Peyer's patch (tissue), 4 donors: Measurements from ENCODE around the gene LRRIQ1. TPM values are rescaled to one million over a fixed set of nuclear protein-coding genes. Genes with fewer than 3 reads are reported as not detected.

ENCODE experiments used
- DNase-seq, 3 donors: peaks; one replicate each; pipeline ENCODE4 v3.0.0-alpha.2; 2017 to 2019
- H3K27ac ChIP-seq, 4 donors: fragments of 200-600 bp; sonication (generic); one replicate each; pipeline ENCODE4 v1.5.1; 2016 to 2019
- H3K27me3 ChIP-seq, 2 donors: fragments of 200-600 bp; sonication (generic); one replicate each; pipeline ENCODE4 v1.5.1; 2019
- H3K36me3 ChIP-seq, 3 donors: fragments of 200-600 bp; sonication (generic); one replicate each; pipeline ENCODE4 v1.5.1; 2016 to 2019
- H3K4me1 ChIP-seq, 4 donors: fragments of 200-600 bp; sonication (generic); one replicate each; pipeline ENCODE4 v1.5.1; 2016 to 2019
- H3K4me3 ChIP-seq, 4 donors: fragments of 200-600 bp; sonication (generic); 1 replicate in 3 of 4; 2 replicates in 1 of 4; pipeline ENCODE4 v1.5.1; 2016 to 2019; ENCODE audit warnings: mild to moderate bottlenecking in 1 of 4
- H3K9me3 ChIP-seq, 4 donors: fragments of 200-600 bp; sonication (generic); one replicate each; pipeline ENCODE4 v1.5.1; 2016 to 2019; ENCODE audit warnings: mild to moderate bottlenecking in 1 of 4
- POLR2A ChIP-seq, 2 donors: fragments of 450-650 bp; IDR thresholded peaks; one replicate each; pipeline ENCODE4 v1.5.1; 2017; ENCODE audit warnings: antibody characterized with exemption in 2 of 2, mild to moderate bottlenecking in 2 of 2, moderate library complexity in 2 of 2
- total RNA-seq, 4 donors: library from RNA; depleted of rRNA; stranded (reverse); fragments of >200 nt; gene quantifications; one replicate each; pipeline ENCODE4 v1.1.0, GENCODE V29; 2016
- TF ChIP-seq, protein P1 (sequence below), 6 experiments: fragments of 450-650 bp in 4 of 6; fragments of 200-600 bp in 2 of 6; sonication (generic) in 1 of 6; IDR thresholded peaks; one replicate each; pipeline ENCODE4 v1.5.1; 2017 to 2019; ENCODE audit warnings: antibody characterized with exemption in 6 of 6, mild to moderate bottlenecking in 3 of 6, moderate library complexity in 1 of 6

Gene LRRIQ1
- total RNA-seq, 4 donors from 2014 or later: not detected

DNA sequence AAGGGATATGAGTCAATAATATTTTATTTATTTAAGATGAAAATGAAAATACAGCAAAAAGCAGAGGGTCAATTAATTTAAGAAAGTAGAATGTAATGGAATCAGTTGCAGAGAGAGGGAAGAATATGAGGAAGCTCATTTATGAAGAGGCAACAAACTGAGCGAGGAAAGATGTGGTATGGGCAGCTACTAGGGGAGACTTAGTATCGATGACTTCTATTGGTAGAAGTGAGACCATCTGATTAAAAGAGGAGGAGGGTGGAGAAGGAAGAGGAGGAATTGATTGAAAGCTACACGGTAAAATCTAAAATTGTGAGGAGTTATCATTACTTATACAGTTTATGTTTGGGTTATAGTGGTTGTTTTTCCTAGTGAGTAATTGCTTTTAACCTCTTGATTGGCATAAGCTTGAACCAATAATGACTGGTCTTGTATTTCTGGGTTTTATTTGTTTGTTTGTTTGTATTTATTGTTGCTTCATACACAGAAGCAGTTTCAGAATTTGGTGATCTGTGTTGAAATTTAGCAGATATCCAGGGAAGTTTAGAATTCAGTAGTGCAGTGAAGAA is 121.0 kb downstream of the LRRIQ1 start:
- H3K4me1 ChIP-seq: no peaks in the 10 kb centered on the region
- H3K27me3 ChIP-seq: no peaks in the 10 kb centered on the region
- H3K9me3 ChIP-seq: no peaks in the 10 kb centered on the region
- H3K36me3 ChIP-seq: no peaks in the 10 kb centered on the region
- no peak overlapping the region for H3K4me3 ChIP-seq
- TF ChIP-seq, protein P1, sequence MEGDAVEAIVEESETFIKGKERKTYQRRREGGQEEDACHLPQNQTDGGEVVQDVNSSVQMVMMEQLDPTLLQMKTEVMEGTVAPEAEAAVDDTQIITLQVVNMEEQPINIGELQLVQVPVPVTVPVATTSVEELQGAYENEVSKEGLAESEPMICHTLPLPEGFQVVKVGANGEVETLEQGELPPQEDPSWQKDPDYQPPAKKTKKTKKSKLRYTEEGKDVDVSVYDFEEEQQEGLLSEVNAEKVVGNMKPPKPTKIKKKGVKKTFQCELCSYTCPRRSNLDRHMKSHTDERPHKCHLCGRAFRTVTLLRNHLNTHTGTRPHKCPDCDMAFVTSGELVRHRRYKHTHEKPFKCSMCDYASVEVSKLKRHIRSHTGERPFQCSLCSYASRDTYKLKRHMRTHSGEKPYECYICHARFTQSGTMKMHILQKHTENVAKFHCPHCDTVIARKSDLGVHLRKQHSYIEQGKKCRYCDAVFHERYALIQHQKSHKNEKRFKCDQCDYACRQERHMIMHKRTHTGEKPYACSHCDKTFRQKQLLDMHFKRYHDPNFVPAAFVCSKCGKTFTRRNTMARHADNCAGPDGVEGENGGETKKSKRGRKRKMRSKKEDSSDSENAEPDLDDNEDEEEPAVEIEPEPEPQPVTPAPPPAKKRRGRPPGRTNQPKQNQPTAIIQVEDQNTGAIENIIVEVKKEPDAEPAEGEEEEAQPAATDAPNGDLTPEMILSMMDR (IDR thresholded peaks at IDR 0.05): no peak
- no peak for TF ChIP-seq POLR2A (IDR thresholded peaks at IDR 0.05)
- no peak for DNase-seq
- no peak overlapping the region for H3K27ac ChIP-seq

- Histone ChIP-seq H3K4me1 (no peaks in the 10 kb centered on the region), H3K27me3 (no peaks in the 10 kb centered on the region), H3K36me3 (no peaks in the 10 kb centered on the region), H3K4me3 (no peak overlapping the region), H3K9me3 (no peaks in the 10 kb centered on the region), H3K27ac (no peak overlapping the region)
- no peak for DNase-seq
- TF ChIP-seq POLR2A (IDR thresholded peaks at IDR 0.05): no peak
- TF ChIP-seq, protein P1 (IDR thresholded peaks at IDR 0.05): no peak
Measured at GRCh38 chr12:85163752-85164321, 127.7 kb downstream of the LRRIQ1 start.

DNA sequence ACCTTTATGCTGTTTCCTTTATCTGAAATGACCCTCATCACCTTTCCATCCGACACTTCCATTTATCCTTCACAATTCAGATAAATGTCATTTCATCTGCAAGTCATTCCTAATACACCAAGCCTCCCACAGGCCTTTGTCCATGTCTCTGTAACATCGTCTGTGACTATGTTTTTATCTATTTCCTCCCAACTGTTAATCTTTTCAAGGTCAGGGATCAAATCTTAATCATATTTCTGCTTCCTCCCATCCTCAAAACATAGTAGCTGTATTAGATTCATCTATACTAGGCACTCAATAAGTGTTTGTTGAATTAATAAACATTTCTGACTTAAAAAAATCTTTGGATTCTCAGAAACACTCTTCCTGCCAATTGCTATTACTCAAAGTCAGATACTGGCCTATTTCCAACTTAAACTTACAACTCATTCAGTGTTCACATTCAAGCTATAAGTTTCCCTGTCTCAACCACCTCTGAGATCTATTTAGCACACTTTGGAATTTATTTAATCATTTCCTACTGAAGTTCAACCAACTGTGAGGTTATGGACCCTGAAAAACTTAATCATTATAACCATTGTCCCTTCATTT is 143.6 kb downstream of the LRRIQ1 start:
- no peak for DNase-seq
- Histone ChIP-seq H3K4me3 (no peak overlapping the region), H3K9me3 (no peaks in the 10 kb centered on the region), H3K27ac (no peak overlapping the region), H3K27me3 (no peaks in the 10 kb centered on the region), H3K36me3 (no peaks in the 10 kb centered on the region), H3K4me1 (no peaks in the 10 kb centered on the region)
- TF ChIP-seq POLR2A (IDR thresholded peaks at IDR 0.05): no peak
- TF ChIP-seq, protein P1 (IDR thresholded peaks at IDR 0.05): no peak

DNA sequence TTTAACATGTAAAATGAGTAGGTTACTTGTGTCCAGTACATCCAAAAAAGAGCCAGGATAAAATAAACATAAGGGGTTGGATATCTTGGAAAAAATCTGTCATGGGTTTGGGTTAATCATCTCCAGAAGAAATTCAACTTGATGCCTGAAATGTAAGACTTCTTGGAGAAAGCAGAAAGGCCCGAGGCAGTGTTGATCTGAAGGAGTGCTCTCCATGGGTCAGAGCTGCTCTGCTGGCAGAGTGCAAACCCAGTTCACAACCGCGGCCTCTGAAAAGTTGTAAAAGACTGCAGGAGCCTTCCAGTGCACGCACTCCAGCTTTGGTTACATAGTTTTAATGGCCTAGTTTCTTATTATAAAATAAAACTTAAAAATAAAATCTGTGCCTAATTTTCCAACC is 146.5 kb downstream of the LRRIQ1 start:
- TF ChIP-seq, protein P1 (IDR thresholded peaks at IDR 0.05): no peak
- no peak for TF ChIP-seq POLR2A (IDR thresholded peaks at IDR 0.05)
- H3K4me1 ChIP-seq: no peaks in the 10 kb centered on the region
- no peaks in the 10 kb centered on the region for H3K9me3 ChIP-seq
- H3K36me3 ChIP-seq: no peaks in the 10 kb centered on the region
- no peak overlapping the region for H3K27ac ChIP-seq
- DNase-seq: no peak
- no peaks in the 10 kb centered on the region for H3K27me3 ChIP-seq
- H3K4me3 ChIP-seq: no peak overlapping the region

- TF ChIP-seq POLR2A (IDR thresholded peaks at IDR 0.05): no peak
- TF ChIP-seq, protein P1 (IDR thresholded peaks at IDR 0.05): no peak
- Histone ChIP-seq H3K4me1 (no peaks in the 10 kb centered on the region), H3K36me3 (no peaks in the 10 kb centered on the region), H3K9me3 (no peaks in the 10 kb centered on the region), H3K27me3 (no peaks in the 10 kb centered on the region), H3K4me3 (no peak overlapping the region), H3K27ac (no peak overlapping the region)
- DNase-seq: no peak
Measured at GRCh38 chr12:85183855-85184254, 147.7 kb downstream of the LRRIQ1 start.
